ENCODE data around the gene KRIT1. TPM values are rescaled to one million over a fixed set of nuclear protein-coding genes. Genes with fewer than 3 reads are reported as not detected.

Gene KRIT1
- total RNA-seq: 21.7 and 36.2 TPM in 2 replicates

DNA sequence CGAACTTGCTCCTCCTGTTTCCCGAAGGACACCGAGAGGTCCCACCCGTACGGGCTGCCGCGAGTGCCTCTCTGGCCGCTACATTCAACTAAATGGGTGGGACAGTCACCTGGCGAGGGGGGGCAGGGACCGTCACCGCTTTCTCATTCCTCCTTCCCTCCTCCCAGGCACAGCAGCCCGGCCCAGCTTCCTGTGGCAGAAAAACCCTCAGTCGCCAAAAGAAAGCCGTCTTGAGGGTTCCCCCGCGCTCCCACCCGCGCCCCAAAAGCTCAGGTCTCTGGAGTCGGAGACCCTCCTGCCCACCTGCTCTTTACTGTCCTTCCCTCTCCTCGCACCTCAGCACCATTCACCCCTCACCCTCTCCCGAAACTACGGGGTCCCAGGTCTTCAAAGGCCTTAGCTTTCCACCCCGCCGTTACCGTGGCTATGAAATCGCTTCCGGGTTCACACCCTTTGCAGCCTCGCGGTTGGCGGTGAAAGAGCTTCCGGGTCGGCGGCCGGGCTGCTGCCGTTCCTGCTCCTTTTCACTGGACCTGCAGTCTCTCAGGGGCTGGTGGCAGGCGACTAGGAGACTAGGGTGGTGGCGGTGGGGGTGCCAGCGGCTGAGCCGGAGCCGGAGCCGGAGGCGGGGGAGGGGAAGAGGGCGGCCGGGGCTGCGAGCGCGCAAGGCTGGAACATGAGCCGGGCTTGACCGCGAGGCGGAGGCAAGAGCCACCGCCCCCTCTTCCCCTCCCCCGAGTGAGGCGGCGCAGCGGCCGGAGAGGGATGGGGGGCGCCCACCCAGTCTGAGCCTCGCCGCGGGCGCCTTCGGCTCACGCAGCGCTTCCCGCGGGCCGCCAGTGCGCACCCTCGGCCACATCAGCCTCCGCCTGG is at the start of gene KRIT1, which contains the start of gene ANKIB1:
KRIT1 (minus strand) TSS at position 428 of the 873 bp plus-strand sequence. CDS start 3,779 bp downstream, outside the sequence.
ANKIB1 (plus strand) TSS at position 488 of the 873 bp plus-strand sequence. CDS start 49,005 bp downstream, outside the sequence.

DNA sequence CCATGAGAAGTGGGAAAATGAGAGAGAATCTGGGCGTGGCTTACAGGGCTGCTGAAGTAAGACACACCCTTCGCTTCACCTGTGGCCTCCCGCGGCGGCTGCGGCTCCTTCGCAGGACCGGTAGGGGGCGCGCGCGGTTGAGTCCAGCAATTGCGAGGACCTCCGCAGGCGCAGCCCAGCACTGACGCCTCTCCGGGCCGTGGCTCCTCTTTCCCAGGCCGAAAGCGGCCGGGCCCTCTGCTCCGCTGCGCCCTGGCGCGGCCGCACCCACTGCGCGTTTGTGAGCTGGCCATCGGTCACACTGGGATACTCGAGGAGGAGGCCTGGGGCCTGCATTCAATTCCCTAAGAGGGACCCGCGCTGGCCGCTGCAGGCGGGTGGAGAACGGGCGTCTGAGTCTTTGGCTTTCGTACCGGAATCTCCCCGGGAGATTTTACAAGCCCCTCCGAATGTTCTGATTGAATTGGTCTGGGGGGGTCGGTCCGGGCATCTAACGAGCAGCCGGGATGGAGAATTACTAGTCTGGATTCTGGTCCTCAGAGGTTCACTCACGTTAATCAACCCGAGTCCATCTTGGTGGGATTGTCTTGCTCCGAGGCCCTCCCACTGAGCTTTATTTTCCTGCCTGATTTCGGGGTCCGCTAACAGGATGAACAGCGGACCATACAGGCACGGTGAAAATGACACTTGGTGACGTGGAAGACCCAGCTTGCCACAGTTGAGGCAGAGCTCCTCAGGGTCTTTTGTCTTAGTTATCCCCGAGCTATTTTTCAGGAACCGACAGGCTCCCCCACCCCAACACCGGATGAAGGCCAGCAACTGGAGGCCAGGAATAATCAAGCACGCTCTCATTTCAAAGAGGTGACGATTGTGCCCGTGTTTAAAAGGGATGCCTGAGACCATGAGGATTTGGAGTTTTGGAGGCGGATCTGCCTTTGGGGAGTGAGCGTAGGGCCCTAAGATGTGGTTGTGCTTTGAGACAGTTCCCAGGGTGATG is 66.5 kb downstream of the KRIT1 start, which contains the start of gene LRRD1:
LRRD1 (minus strand) TSS at position 215 of the 997 bp plus-strand sequence. CDS start 13,940 bp downstream, outside the sequence.

Other genes starting within 250 kb of the KRIT1 start
- gene CYP51A1, start 111.4 kb downstream of the KRIT1 start, total RNA-seq: 402 and 503 TPM in 2 replicates
- gene LRRD1, start 66.8 kb downstream of the KRIT1 start, total RNA-seq: not detected in 2 replicates
- 37.7 and 53.7 TPM in 2 replicates for gene ANKIB1, start 60 bp upstream of the KRIT1 start, total RNA-seq
- gene GATAD1, start 201.6 kb upstream of the KRIT1 start, total RNA-seq: 15.9 and 21.1 TPM in 2 replicates
- gene ERVW-1, start 232.0 kb upstream of the KRIT1 start, total RNA-seq: not detected in 2 replicates